ENCODE results near the gene SMAD7. TPM values are rescaled to one million over a fixed set of nuclear protein-coding genes. Genes with fewer than 3 reads are reported as not detected.

Gene SMAD7
- total RNA-seq, 2 donors from 2014 or later, result 80.8 to 107 TPM

DNA sequence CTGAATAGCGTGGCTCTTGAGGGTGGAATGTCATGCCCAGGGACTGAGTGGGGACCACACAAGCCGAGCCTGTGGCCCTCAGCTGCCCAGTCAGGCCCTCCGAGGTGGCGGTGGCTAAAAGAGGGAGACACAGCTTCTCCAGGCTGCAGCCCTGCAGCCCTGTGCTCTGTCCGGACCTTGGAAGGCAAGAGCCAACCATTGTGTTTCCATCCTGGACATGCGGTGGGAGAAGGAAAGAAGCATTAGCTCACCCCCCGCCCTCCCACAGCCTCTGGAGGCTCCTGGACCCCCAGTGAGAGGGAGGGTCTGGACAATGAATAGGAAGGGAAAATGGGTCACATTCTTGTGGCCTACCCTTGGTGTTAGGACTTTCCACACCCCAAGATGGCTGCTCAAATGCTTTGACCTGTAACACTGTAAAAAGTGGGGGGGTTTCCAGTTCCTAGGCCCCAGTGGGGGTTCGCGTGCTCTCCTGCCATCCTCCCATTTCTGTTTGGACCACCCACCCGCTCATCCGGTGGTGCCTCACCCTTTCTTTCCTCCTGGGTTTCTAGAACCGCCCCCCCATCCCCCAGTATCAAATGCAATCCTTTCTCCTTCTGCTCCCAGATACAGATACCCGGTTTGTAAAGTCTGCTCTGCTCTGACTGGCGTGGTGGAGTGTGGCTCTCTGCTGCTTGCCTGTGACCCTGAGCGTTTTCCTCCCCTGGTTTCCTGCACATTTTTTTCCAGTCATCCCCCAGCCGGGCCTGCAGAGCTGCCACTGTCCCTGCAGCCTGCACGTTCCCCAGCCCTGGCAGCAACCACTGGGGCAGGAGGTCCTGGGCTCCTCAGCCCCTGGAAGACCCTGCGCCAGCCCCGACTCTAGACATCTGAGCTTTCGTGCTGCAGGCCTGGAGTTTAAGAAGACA, 36.3 kb upstream of the SMAD7 start:
- H3K4me3 ChIP-seq, result no peak overlapping the region
- TF ChIP-seq, protein P1, sequence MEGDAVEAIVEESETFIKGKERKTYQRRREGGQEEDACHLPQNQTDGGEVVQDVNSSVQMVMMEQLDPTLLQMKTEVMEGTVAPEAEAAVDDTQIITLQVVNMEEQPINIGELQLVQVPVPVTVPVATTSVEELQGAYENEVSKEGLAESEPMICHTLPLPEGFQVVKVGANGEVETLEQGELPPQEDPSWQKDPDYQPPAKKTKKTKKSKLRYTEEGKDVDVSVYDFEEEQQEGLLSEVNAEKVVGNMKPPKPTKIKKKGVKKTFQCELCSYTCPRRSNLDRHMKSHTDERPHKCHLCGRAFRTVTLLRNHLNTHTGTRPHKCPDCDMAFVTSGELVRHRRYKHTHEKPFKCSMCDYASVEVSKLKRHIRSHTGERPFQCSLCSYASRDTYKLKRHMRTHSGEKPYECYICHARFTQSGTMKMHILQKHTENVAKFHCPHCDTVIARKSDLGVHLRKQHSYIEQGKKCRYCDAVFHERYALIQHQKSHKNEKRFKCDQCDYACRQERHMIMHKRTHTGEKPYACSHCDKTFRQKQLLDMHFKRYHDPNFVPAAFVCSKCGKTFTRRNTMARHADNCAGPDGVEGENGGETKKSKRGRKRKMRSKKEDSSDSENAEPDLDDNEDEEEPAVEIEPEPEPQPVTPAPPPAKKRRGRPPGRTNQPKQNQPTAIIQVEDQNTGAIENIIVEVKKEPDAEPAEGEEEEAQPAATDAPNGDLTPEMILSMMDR (IDR thresholded peaks at IDR 0.05), result no peak
- ATAC-seq (ENCODE audit: insufficient number of reproducible peaks, low FRiP score, low read depth), result no peak
- no peaks in the 10 kb centered on the region for H3K9me3 ChIP-seq
- DNase-seq (ENCODE audit: low spot score), result no peak
- H3K36me3 ChIP-seq, result no peaks in the 10 kb centered on the region
- no peaks in the 10 kb centered on the region for H3K27me3 ChIP-seq (replicated peaks; ENCODE audit: insufficient read depth)
- peaks cover 19 to 50% of the 10 kb centered on the region in 2 donors for H3K4me1 ChIP-seq (ENCODE audit: control insufficient read depth in 1 of 2, low read depth in 2 of 2)
- H3K27ac ChIP-seq, result peak overlapping the region; percentile 68 to 85

- H3K4me3 ChIP-seq, result no peak overlapping the region
- DNase-seq (ENCODE audit: low spot score), result no peak
- TF ChIP-seq, protein P1 (IDR thresholded peaks at IDR 0.05), result no peak
These were observed 34.4 kb upstream of the SMAD7 start for GRCh38 chr18:48985161-48985560.

DNA sequence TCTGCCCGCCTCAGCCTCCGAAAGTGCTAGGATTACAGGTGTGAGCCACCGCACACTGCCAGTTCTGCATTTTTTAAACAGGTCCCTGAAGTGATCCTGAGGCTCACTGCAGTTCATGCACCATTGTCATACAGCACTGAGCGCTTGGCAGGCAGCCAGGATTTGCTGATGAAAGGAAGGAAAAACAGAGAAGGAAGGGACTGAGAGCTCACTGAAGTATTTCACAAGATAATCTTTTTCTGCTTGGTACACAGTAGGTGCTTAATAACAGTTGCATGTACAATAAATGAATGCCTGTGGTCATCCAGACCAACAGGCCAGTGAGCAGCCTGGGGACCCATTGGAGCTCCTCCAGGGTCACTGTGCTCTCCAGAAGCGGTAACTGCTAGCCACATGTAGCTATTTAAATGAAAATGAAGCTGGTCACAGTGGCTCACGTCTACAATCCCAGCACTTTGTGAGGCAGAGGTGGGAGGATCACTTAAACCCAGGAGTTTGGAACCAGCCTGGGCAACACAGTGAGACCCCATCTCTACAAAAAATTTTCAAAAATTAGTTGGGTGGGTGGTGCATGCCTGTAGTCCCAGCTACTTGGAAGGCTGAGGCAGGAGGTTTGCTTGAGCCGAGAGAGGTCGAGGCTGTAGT, 33.1 kb upstream of the SMAD7 start:
- TF ChIP-seq, protein P1 (IDR thresholded peaks at IDR 0.05), result no peak
- H3K36me3 ChIP-seq, result no peaks in the 10 kb centered on the region
- H3K4me3 ChIP-seq, result no peak overlapping the region
- no peaks in the 10 kb centered on the region for H3K27me3 ChIP-seq (replicated peaks; ENCODE audit: insufficient read depth)
- ATAC-seq (ENCODE audit: insufficient number of reproducible peaks, low FRiP score, low read depth) (no peak), DNase-seq (ENCODE audit: low spot score) (no peak)
- no peaks in the 10 kb centered on the region for H3K9me3 ChIP-seq
- H3K27ac ChIP-seq, result no peak overlapping the region
- peaks cover 3 to 23% of the 10 kb centered on the region in 2 donors for H3K4me1 ChIP-seq (ENCODE audit: control insufficient read depth in 1 of 2, low read depth in 2 of 2)

More at GRCh38 chr18:48985161-48985560, 34.4 kb upstream of the SMAD7 start:
- Histone ChIP-seq H3K36me3 (no peaks in the 10 kb centered on the region), H3K27ac (no peak overlapping the region), H3K27me3 (replicated peaks; ENCODE audit: insufficient read depth) (no peaks in the 10 kb centered on the region), H3K4me1 (ENCODE audit: control insufficient read depth in 1 of 2, low read depth in 2 of 2) (peaks cover 10 to 35% of the 10 kb centered on the region in 2 donors), H3K9me3 (no peaks in the 10 kb centered on the region)
- ATAC-seq (ENCODE audit: insufficient number of reproducible peaks, low FRiP score, low read depth), result no peak

DNA sequence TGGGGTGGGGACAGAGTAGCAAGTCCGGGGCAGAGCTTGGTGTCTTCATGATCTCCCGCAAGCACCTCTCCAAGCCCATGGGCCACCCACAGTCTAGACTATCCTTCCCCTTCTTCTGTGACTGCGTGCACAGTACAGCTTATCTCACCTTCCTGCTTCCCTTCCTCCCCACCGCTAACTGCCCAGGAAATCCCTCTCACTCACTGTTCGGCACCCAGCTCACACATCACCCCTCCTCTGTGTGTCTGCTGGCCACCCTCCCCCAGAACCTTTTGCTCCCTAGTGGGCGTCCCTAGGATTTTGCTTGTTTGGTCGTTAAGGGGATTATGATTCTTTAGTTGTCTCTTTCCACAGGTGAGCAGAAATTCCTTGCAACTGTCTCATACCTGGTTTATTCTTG, 31.5 kb upstream of the SMAD7 start:
- no peak for DNase-seq (ENCODE audit: low spot score)
- no peak for ATAC-seq (ENCODE audit: insufficient number of reproducible peaks, low FRiP score, low read depth)
- Histone ChIP-seq H3K9me3 (no peaks in the 10 kb centered on the region), H3K27me3 (replicated peaks; ENCODE audit: insufficient read depth) (no peaks in the 10 kb centered on the region), H3K27ac (no peak overlapping the region), H3K36me3 (no peaks in the 10 kb centered on the region), H3K4me3 (no peak overlapping the region), H3K4me1 (ENCODE audit: control insufficient read depth in 1 of 2, low read depth in 2 of 2) (peaks cover 0 to 6% of the 10 kb centered on the region in 2 donors)
- TF ChIP-seq, protein P1 (IDR thresholded peaks at IDR 0.05), result no peak

Data from thoracic aorta (tissue), 2 donors.